GM19035 (cell line): ENCODE measurements around the gene PDZD7.

Source experiments
- ATAC-seq: cut with Tn5 transposase; IDR thresholded peaks from one replicate; pipeline ENCODE4 v1.9.1; 2021; ENCODE audit not compliant: unreplicated experiment

PDZD7 gene

DNA sequence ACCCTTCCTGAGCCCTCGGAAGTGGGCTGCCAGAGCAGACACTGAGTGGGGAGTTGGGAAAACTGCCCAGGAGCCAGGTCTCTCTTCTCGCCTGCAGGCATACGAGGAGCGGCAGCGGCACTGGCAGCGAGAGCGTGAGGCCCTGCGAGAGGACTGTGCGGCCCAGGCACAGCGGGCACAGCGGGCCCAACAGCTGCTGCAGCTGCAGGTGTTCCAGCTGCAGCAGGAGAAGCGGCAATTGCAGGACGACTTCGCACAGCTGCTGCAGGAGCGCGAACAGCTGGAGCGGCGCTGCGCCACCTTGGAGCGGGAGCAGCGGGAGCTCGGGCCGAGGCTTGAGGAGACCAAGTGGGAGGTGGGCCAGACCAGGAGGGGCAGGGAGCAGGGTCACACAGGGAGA, 25.6 kb downstream of the PDZD7 start:
- no peak for ATAC-seq

DNA sequence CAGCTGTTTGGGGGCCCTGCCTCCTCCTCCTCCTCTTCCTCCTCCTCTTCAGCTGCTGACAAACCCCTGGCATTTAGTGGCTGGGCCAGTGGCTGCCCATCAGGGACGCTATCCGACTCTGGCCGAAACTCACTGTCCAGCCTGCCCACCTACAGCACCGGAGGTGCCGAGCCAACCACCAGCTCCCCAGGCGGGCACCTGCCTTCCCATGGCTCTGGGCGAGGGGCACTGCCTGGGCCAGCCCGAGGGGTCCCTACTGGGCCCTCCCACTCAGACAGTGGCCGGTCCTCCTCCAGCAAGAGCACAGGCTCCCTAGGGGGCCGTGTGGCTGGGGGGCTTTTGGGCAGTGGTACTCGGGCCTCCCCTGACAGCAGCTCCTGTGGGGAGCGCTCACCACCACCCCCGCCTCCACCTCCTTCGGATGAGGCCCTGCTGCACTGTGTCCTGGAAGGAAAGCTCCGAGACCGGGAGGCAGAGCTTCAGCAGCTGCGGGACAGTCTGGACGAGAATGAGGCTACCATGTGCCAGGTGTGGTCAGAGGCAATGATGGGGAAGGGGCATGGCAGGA, 27.2 kb downstream of the PDZD7 start:
- no peak for ATAC-seq

DNA sequence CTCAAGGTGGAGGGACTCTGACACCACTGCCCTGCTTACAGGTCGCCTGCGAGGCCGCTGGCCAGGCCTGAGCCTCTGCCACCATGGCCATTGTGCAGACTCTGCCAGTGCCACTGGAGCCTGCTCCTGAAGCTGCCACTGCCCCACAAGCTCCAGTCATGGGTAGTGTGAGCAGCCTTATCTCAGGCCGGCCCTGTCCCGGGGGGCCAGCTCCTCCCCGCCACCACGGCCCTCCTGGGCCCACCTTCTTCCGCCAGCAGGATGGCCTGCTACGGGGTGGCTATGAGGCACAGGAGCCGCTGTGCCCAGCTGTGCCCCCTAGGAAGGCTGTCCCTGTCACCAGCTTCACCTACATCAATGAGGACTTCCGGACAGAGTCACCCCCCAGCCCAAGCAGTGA, 28.5 kb downstream of the PDZD7 start:
- ATAC-seq: no peak

DNA sequence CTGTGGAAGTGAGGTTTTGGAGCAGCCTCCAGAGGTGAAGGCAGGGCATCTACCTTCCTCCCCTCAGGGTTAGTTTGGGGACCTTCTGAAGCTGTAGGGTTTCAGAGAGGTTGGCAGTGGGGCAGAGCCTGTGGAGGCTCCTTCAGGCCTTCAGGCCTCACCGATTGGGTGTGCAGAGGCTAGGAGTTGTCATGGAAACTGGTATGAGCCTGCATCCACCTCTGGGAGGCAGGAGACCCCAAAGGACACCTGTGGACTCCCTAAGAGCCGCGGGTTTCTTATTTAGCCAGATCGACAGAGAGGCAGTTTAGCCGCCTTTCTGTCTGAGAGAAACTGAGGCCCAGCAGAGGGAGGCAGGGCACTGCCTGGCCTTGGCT, 29.3 kb downstream of the PDZD7 start:
- ATAC-seq: no peak

DNA sequence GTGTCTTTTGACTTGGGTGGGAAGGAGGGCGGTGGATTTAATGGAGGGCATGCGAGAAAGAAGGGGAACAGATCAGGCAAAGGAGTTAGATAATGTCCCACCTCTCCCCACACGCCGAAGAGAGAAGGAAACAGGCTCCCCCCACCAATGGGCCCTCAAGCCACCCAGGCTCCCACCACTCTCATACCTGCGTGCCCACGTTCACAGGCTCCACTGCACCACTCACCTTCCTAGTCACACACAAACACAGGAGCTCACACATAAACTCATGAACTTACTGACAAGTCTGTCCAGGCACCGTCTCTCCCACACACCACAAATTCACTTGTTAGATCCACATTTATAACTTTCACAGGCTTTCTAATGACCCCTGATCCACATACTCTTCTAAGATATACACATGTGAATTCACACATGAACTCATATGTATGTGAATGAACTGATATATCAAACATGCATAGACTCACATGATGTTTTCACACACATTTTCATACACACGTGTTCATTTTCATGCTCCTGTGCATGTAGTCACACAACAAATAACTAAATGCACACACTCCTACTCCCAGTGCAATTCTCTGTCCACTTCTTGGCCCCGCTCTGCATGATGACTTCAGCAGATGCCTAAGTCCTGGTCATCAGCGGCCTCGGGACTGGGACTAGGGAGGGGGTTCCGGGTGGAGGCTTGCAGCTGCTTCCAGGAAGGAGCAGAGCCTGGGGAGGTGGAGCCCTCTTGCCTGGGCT, 29.8 kb downstream of the PDZD7 start:
- no peak for ATAC-seq

DNA sequence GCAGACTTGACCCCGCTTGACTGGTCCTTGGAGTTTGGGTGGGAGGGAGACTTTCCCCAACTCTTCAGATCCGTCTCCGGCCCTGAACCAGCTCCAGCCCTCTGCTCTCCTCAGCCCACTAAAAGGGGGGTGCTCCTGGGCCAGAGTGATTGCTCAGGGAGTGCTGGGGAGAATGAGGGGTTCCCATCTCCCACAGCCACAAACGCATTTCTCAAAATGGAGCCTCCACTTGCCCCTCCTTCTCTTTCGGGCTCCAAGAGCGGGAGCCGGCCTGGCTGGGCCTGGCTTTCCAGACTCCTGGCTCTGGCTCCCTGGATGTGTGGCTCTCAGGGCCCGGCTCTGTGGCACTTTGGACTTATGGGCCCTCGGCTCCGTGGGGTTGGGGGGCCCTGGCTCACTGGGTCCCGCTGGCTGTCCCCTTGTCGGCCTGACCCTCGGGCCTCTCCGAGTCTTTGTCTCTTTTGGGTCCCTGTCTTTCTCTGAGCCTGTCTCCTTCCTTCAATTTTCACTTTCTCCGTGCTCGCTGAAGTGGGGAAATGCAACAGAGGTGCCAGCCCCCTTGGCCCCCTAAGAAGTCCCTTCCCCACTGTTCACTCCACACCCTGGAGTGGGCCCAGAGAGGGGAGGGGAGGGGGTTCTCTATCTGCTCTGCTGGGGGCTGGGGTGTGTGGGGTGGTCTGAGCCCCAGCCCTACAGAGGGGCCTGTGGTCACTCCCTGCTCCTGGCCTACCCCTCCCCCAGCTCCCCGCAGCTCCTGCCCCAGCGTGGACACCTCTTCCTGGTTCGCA, 30.6 kb downstream of the PDZD7 start:
- ATAC-seq: no peak

DNA sequence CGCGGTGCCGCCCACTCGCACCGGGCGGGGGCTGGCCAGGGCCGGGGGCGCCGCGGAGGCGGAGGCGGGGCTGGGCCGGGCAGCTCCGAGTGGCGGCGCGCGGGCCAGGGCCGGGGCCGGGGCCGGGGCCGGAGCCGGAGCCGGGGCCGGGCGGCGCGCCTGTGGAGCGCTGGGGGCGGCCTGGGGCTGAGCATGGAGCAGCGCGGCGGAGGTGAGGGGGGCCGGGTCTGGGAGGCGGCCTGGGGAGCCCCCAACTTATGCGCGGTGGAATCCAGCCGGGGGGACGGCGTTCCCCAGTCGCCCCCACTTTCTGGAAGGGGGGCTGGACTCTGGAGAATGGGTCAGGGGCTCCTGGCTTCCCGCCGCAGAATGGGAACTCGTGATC, 31.2 kb downstream of the PDZD7 start, which contains the start of gene LZTS2:
Gene LZTS2 (plus strand): TSS at position 67 of the 385 bp plus-strand sequence. CDS start 2,731 bp downstream, outside the sequence.
- peak; percentile 11 for ATAC-seq

DNA sequence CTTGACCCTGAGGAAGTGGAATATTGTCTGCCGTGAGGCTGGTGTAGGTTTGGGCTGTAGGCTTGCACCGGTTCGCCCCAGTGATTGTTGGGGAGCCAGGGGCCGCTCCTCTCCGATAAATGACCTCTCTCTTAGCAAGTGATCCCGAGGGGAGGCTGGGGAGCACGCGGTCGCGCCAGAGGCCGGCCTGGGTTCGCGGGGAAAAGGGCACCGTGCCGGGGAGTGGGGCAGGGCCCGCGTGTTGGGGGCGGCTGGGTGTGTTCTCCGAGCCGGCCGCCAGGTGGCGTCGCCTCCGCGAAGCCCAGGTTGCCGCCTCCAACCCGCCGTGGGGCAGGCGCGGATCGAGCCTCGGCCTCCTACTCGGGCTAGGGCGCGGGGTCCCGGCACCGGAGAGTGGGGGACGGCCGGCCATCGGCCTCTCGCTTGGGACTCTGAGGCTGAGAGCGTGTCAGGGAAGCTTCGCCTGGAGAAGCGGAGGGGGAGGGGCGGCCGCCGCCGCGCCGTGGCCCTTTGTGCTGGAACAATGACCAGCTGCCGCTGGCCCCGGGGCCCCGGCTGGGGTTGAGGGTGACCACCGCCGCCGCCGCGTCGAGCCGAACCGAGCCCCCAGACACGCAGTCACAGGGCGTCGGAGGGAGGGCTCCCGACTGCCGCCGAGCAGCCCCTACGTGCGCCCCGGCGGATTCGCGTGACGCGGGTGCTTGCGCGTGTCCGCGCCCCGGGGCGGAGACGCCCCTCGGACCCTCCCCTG, 31.8 kb downstream of the PDZD7 start:
- peak; percentile 46 for ATAC-seq

DNA sequence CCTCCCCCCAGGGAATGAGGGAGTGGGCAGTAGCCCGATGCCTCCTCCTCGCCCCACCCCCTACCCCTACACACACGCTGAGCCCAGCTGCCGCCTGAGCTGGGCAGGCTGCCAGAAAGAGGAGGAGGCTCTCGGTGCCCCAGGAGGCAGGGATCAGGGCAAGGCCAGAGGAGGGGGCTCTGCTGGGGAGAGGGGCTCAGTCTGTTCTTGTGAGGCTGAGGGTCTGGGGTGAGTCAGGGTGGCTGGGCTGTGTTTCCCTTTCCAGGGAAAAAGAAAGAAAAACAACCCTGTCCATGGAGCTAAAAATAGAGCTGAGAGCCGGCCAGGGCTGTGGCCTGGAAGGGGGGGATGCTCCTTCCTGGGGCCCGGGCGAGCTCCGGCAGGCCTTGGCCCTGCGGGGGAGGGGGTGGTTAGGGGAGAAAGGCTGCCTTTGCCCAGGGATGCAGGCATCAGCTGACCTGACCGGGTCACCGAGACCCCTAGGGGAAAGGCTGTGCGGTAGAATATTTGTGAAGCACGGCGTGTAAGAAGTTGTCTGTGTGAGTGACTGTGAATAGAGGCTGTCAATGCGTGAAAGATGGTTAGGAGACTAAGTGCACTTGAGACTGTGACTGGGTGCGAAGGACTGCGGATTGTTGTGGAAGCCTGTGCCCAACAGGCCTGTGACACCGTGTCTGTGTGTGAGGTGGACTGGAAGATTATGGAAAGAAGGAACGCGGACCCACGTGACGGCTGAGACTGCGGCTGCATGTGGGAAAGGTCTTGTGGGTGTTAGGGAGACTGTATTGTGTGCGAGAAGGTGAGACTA, 32.5 kb downstream of the PDZD7 start:
- peak; percentile 19 for ATAC-seq

DNA sequence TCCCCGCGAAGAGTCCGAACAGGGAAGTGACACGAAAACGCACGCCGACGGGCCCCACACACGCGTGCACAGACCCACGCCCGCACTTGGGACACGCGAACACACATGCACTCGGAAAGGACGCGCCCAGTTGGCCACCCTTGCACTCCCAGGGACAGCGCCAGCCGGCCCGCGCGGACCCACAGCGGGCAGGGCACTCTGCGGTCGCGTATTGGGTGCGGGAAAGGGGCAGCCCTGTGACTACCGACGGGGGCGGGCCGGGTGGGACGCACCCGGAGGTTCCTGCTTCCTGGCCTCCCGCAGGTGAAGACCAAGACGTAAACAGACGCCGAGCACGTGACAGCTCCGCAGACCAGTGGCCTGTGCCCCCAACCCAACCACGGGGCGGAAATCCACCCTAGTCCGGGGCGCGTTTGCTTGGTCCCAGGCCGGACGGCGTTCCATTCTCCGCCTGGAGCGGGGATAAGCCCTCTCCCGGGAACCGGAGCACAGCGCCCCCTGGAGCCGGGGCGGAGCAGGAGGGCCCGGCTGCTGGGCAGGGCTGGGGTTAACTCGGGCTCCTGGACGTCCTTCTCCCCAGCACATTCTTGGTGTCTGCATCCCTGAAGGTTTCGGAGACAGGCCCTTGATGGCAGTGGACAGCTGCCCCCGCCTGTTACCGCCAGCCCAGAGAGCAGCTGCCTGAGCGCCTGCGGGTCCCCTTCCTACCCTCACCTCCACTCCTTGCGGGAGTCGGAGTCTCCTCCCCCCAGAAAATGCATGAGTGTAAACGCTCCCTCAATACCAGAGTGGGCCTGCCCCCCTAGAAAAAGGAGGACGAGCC, 33.4 kb downstream of the PDZD7 start:
- peak; percentile 43 for ATAC-seq

DNA sequence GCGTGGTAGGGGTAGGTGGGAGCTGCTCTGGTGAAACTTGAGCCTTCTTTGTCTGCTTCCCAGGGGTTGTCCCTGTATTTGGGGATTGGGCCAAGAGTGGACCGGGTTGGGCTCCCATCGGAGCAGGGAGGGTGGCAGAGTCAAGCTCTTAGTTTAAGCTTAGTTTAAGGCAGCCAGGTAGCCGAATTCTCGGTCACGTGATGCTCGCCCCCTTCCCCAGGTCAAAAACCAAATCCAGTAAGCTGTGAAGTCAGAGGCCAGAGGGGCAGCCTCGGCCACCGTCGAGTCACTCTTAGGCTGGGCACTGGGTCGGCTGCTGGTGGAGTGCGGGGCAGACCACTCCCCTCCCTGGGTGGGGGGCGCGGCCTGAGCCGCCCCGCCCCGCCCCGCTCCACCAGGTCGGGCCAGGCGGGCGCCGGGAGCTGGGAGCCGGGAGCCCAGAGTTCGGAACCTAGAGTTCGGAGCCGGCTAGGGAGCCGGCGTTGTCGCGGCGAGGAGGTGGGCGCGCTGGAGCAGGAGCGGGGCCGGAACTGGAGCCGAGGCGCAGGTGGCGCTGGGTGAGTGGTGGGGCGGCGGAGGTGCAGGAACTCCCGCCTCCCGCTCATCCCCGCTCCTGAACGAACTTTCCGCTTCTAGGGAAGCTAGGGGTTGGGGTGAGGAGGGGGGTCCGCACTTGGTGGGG, 34.1 kb downstream of the PDZD7 start:
- ATAC-seq: no peak

DNA sequence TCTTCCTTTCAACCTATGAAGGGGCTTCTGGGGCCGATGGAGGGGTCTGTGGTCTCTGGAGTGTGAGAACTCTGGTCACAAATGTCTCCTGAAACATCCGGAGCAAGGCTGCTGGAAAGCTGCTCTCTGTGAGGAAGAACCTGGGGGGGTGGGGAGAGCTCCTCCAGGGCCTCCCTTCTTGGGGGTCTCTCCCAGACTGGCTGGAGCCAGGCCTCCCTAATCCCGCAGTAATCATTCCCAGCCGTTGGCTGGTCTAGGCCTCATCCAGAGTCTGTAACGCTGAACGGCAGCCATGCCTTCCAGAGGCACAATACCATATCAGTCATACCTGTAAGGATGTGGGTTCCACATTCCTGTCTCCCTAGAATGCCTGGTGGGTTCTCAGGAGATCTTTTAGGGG, 35.7 kb downstream of the PDZD7 start:
- no peak for ATAC-seq

DNA sequence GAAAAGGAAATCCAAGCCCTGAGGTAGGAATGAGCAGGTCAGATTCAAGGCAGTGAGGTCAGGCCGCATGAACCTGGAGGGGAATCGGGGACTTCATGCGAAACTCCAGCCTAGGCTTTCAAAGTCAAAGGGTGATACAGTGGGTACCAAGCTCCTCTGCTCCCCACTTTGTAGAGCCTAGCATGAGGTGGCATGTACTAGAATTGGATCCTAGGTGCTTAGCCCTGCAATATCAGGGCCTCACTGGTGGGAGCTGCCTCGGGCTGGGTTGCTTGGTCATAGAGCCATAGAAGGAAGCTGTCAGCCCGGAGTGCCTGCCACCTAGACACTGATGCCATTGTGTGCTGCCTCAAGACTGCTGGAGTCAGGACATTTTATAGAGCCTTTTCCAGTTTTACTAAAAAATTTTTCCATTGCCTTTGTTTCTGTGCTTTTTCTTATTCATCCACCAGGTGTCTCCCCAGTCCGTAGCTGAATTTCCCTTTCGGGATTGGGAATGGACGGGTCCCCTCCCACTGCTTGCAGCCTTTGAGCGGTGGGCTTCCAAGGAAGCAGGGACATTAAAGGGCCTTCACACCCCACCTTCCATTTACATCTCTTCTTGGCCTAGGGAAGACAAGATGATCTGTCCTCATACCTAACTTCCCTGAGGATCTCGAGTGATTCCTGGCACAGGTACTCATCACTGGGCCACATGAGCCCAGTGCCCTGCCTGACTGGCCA, 36.8 kb downstream of the PDZD7 start:
- ATAC-seq: no peak

DNA sequence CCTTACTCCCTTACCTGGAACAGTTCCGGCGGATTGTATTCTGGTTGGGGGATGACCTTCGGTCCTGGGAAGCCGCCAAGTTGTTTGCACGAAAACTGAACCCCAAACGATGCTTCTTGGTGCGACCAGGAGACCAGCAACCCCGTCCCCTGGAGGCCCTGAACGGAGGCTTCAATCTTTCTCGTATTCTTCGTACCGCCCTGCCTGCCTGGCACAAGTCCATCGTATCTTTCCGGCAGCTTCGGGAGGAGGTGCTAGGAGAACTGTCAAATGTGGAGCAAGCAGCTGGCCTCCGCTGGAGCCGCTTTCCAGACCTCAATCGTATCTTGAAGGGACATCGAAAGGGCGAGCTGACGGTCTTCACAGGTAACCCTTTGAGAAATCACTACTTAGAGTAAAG, 41.8 kb downstream of the PDZD7 start:
- ATAC-seq: no peak

DNA sequence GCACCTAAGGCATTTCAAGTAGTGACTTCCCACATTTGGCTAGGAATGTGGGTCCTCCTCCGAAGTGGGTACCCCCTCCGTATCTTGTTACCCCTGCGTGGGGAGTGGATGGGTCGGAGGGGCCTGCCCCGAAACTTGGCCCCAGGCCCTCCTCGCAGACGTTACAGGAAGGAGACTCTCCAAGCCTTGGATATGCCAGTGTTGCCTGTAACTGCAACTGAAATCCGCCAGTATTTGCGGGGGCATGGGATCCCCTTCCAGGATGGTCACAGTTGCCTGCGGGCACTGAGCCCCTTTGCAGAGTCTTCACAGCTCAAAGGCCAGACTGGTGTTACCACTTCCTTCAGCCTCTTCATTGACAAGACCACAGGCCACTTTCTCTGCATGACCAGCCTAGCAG, 42.8 kb downstream of the PDZD7 start:
- ATAC-seq: no peak

DNA sequence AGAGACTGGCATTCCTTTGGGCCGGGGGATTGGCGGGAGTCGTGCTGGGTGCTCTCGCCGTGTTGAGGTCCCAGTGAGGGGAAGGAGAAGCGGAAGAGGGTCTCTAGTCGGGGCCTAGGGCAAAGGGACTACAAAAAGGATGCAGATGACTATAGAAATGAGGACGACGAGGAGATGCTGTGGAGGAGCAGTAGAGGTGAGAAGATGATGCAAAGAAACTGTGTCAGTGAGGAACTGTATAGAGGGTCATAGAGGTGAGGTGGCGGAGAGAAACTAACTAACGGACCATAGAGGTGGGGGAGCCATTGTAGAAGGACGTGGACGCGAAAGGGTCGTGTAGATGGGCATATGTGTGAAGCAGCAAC, 43.3 kb downstream of the PDZD7 start:
- peak; percentile 17 for ATAC-seq

DNA sequence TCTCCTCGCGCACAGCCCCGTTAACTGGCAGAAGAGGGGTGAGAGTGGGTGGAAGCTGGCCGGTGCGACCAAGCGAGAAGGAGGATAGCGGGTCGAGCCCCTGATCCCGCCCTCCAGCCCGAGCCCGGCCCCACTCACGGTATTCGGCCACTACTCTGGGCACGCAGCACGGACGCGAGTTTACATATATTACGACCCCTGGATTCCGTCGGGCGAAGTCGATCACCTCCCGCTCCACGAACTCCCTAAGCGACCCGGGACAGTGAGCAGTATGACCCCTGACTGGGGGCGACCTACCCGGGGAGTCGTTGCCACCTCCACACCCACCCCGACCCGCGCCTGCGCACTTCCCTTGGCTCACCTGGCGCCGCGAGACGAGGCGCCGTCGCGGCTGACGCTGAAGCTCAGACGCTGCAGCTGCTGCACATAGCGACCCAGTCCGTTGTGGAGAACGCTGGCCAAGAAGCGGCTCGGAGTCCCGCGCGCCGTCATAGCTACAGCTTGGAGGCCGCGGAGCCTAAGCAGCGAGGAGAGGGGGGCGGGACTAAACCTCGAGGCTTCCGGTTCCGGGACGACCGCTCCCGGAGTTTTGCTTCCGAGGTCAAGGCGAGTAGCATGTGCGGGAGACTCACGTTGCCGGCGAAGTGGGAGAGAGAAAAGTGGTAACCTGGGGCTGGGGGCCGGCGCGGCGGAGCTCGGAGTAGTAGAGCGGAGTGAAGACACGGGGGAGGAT, 43.8 kb downstream of the PDZD7 start, which contains the start of the genes MRPL43 and TWNK:
Gene MRPL43 (minus strand): TSS at position 546 of the 733 bp plus-strand sequence. CDS start 54 bp downstream, at position 492.
Gene TWNK (plus strand): TSS at position 592 of the 733 bp plus-strand sequence. CDS start 668 bp downstream, outside the sequence.
- ATAC-seq: peak; percentile 89

DNA sequence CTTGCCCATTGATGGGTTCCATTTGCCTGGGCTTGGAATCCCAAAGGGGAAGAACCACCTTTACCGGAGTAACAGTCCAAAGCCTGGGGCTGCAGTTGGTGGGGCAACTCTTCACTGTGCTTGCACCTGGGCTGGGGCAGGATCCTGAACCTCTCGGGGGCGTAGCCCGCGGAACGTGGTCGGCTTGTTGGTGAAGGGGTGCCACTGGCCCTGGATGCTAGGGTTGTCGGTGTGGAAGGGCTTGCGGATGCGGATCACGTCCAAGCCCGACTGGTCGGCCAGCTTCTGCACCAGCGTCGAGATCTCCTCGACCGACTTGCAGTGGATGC, 44.3 kb downstream of the PDZD7 start:
- no peak for ATAC-seq
